Mesenchymal stem cell (in vitro differentiated cells and primary cell): Measurements from ENCODE around the gene HTR3A.

Experiments
- DNase-seq: peaks from one replicate; pipeline ENCODE4 v3.0.0-alpha.2; 2013
- H2AFZ ChIP-seq: one replicate; pipeline ENCODE4 v1.6.1; 2013; ENCODE audit warnings: low read depth, mild to moderate bottlenecking, control low read depth, inconsistent platforms, low read length, moderate library complexity
- H2AK5ac ChIP-seq: 2 replicates; pipeline ENCODE4 v1.6.1; 2013; ENCODE audit warnings: low read length, moderate library complexity, mild to moderate bottlenecking, inconsistent platforms; ENCODE audit not compliant: severe bottlenecking
- H2BK120ac ChIP-seq: one replicate; pipeline ENCODE4 v1.6.1; 2013; ENCODE audit warnings: low read depth, mild to moderate bottlenecking, inconsistent platforms, low read length, moderate library complexity
- H2BK12ac ChIP-seq, 2 experiments: one replicate each; pipeline ENCODE4 v1.6.1; 2013; ENCODE audit warnings: inconsistent platforms in 2 of 2, low read length in 2 of 2, mild to moderate bottlenecking in 2 of 2, moderate library complexity in 2 of 2, control low read depth in 1 of 2
- H2BK15ac ChIP-seq: one replicate; pipeline ENCODE4 v1.6.1; 2013; ENCODE audit warnings: mild to moderate bottlenecking, low read depth, inconsistent platforms; ENCODE audit not compliant: poor library complexity, severe bottlenecking
- H2BK5ac ChIP-seq: 2 replicates; pipeline ENCODE4 v1.6.1; 2013; ENCODE audit warnings: low read depth, mild to moderate bottlenecking, low read length, control low read depth, inconsistent platforms; ENCODE audit not compliant: poor library complexity, severe bottlenecking
- H3K14ac ChIP-seq, 2 experiments: one replicate each; pipeline ENCODE4 v1.6.1; 2013; ENCODE audit warnings: inconsistent platforms in 2 of 2, low read length in 2 of 2, control low read depth in 1 of 2, mild to moderate bottlenecking in 1 of 2, moderate library complexity in 1 of 2
- H3K18ac ChIP-seq, 2 experiments: one replicate each; pipeline ENCODE4 v1.6.1; 2013; ENCODE audit warnings: inconsistent platforms in 2 of 2, low read length in 2 of 2, control low read depth in 1 of 2, low read depth in 1 of 2, mild to moderate bottlenecking in 1 of 2
- H3K23ac ChIP-seq, 2 experiments: one replicate each; pipeline ENCODE4 v1.6.1; 2013; ENCODE audit warnings: inconsistent platforms in 2 of 2, low read length in 2 of 2, mild to moderate bottlenecking in 2 of 2, moderate library complexity in 2 of 2, control low read depth in 1 of 2
- H3K27ac ChIP-seq: 2 replicates; pipeline ENCODE4 v1.5.1; 2013; ENCODE audit warnings: mild to moderate bottlenecking, moderate library complexity, low read length, control low read depth, inconsistent platforms; ENCODE audit not compliant: poor library complexity, severe bottlenecking
- H3K27me3 ChIP-seq, 2 experiments: 2 replicates each; pipeline versions ENCODE4 v1.6.1 to v1.7.0; 2013; ENCODE audit warnings: low read length in 2 of 2, mild to moderate bottlenecking in 2 of 2, moderate library complexity in 2 of 2, control low read depth in 1 of 2, inconsistent platforms in 1 of 2; ENCODE audit not compliant: control insufficient read depth in 1 of 2, insufficient read depth in 1 of 2
- H3K36me3 ChIP-seq, 2 experiments: 2 replicates each; pipeline versions ENCODE4 v1.6.1 to v1.7.0; 2013; ENCODE audit warnings: low read length in 2 of 2, control low read depth in 1 of 2, inconsistent platforms in 1 of 2, low read depth in 1 of 2, mild to moderate bottlenecking in 1 of 2; ENCODE audit not compliant: insufficient read depth in 2 of 2, control insufficient read depth in 1 of 2
- H3K4ac ChIP-seq, 2 experiments: one replicate each; pipeline ENCODE4 v1.6.1; 2013; ENCODE audit warnings: inconsistent platforms in 2 of 2, low read length in 2 of 2, mild to moderate bottlenecking in 2 of 2, moderate library complexity in 2 of 2, control low read depth in 1 of 2, low read depth in 1 of 2
- H3K4me1 ChIP-seq: 2 replicates; pipeline ENCODE4 v1.6.1; 2013; ENCODE audit warnings: low read depth, low read length, control low read depth; ENCODE audit not compliant: control insufficient read depth, insufficient read depth
- H3K4me2 ChIP-seq: 2 replicates; pipeline ENCODE4 v1.6.1; 2013; ENCODE audit warnings: low read length, mild to moderate bottlenecking, inconsistent platforms; ENCODE audit not compliant: poor library complexity, severe bottlenecking
- H3K4me3 ChIP-seq, 2 experiments: 2 replicates each; pipeline versions ENCODE4 v1.5.1 to v1.7.0; 2013; ENCODE audit warnings: low read length in 2 of 2, mild to moderate bottlenecking in 2 of 2, control low read depth in 1 of 2, low read depth in 1 of 2; ENCODE audit not compliant: insufficient read depth in 1 of 2
- H3K79me1 ChIP-seq: replicated peaks from 2 replicates; pipeline ENCODE4 v1.6.1; 2013; ENCODE audit warnings: mild to moderate bottlenecking, control low read depth, low read length, inconsistent platforms; ENCODE audit not compliant: poor library complexity, severe bottlenecking
- H3K9ac ChIP-seq: 2 replicates; pipeline ENCODE4 v1.7.0; 2013; ENCODE audit warnings: mild to moderate bottlenecking, low read length, moderate library complexity
- H3K9me3 ChIP-seq: 2 replicates; pipeline ENCODE4 v1.7.0; 2013; ENCODE audit warnings: mild to moderate bottlenecking, low read length; ENCODE audit not compliant: control insufficient read depth
- H4K8ac ChIP-seq: one replicate; pipeline ENCODE4 v1.6.1; 2013; ENCODE audit warnings: inconsistent platforms, mild to moderate bottlenecking, low read length, moderate library complexity
- H4K91ac ChIP-seq: one replicate; pipeline ENCODE4 v1.6.1; 2013; ENCODE audit warnings: mild to moderate bottlenecking, low read length, inconsistent platforms
- WGBS: methylation state at CpG from one replicate; pipeline ENCODE4 v1.1.7; 2013; ENCODE audit warnings: mixed read lengths; 5-methylcytosine and 5-hydroxymethylcytosine counted together

HTR3A gene

DNA sequence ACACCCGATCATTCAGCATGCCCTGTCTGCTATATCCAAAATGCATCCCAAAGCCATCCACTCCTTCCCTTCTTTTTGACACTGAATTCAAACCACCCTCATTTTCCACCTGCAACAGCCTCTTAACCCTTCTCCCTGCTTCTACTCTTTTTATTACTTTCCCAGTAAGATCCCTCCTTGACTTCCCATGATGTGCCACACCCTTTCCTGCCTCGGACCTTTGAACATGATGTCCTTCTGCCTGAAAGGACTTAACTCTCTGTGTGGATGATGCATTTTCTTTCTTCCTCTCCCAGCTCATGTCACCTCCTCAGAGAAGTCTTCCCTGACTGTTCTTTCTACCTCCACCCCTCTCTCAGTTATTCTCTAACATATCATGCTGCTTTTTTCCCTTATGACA lies 36.5 kb downstream of the HTR3A start:
- Histone ChIP-seq H3K79me1 (no peaks in the 10 kb centered on the region), H2BK12ac (no peak overlapping the region), H3K27ac (no peak overlapping the region), H3K4me1 (no peaks in the 10 kb centered on the region), H3K4me3 (no peak overlapping the region), H2BK120ac (no peak overlapping the region), H3K14ac (no peak overlapping the region), H3K9ac (no peak overlapping the region), H2BK5ac (no peak overlapping the region), H4K91ac (no peak overlapping the region), H4K8ac (no peak overlapping the region), H3K18ac (no peak overlapping the region), H3K23ac (no peak overlapping the region), H3K4ac (no peak overlapping the region), H2BK15ac (no peak overlapping the region), H3K9me3 (no peaks in the 10 kb centered on the region), H3K4me2 (no peak overlapping the region), H3K27me3 (peaks cover 3 to 34% of the 10 kb centered on the region in 2 experiments), H2AFZ (no peak overlapping the region), H2AK5ac (no peak overlapping the region), H3K36me3 (no peaks in the 10 kb centered on the region)
- 66% methylated on average over 2 of the region's 2 CpGs for WGBS
- DNase-seq = no peak

DNA sequence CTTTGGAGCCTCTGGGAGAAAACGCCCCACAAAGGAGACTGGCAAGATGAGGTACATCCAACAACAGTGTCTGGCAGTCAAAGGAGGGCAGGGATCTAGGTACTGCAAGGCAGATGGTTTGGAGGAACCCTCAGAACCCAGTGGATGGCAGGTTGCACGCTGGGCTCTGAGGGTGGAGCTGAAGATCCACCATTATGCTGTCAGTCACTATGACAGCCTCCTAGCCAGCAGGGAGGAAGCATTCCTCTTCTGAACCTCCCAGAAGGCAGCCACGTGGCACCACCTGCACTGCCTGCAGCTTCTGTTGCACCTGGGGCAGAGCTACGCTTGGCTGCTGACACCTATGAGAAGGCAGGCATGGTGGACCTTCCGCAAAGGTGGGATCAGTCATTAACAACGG lies 40.2 kb downstream of the HTR3A start:
- WGBS = 52% methylated on average over 6 of the region's 6 CpGs
- no peak overlapping the region for H2AK5ac ChIP-seq

DNA sequence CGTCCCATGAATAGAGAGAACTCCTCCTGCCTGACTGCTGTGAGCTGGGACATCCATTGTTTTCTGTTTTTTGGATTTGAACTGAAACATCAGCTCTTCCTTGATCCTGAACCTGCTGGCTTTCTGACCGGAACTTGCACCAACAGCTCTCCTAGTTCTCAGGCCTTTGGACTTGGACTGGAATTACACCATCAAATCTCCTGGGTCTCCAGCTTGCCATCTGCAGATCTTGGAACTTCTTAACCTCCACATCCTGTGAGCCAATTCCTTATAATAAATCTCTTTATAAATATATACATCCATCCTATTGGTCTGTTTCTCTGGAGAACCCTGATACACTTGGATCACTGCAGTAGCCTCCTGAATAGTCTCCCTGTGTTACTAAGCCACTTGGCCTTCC lies 42.1 kb downstream of the HTR3A start:
- H3K4ac ChIP-seq = no peak overlapping the region
- H3K4me1 ChIP-seq = no peaks in the 10 kb centered on the region
- no peak for DNase-seq
- H3K27ac ChIP-seq = no peak overlapping the region
- no peak overlapping the region for H3K14ac ChIP-seq
- WGBS = 94% methylated on average over 2 of the region's 2 CpGs
- H4K8ac ChIP-seq = no peak overlapping the region
- H2BK5ac ChIP-seq = no peak overlapping the region
- H3K79me1 ChIP-seq = no peaks in the 10 kb centered on the region
- H2AK5ac ChIP-seq = no peak overlapping the region
- no peak overlapping the region for H3K18ac ChIP-seq
- H3K9ac ChIP-seq = no peak overlapping the region
- no peak overlapping the region for H3K4me2 ChIP-seq
- H3K23ac ChIP-seq = no peak overlapping the region
- no peak overlapping the region for H2BK12ac ChIP-seq
- peaks cover 0 to 12% of the 10 kb centered on the region in 2 experiments for H3K27me3 ChIP-seq
- H3K4me3 ChIP-seq = no peak overlapping the region
- no peak overlapping the region for H2AFZ ChIP-seq
- no peak overlapping the region for H2BK120ac ChIP-seq
- H2BK15ac ChIP-seq = no peak overlapping the region
- H4K91ac ChIP-seq = no peak overlapping the region
- no peaks in the 10 kb centered on the region for H3K36me3 ChIP-seq
- H3K9me3 ChIP-seq = no peaks in the 10 kb centered on the region

More for the DNA sequence above, 40.2 kb downstream of the HTR3A start:
- Histone ChIP-seq H3K79me1 (no peaks in the 10 kb centered on the region), H3K4me1 (no peaks in the 10 kb centered on the region), H3K23ac (no peak overlapping the region), H2AFZ (no peak overlapping the region), H2BK5ac (no peak overlapping the region), H3K9ac (no peak overlapping the region), H3K27ac (no peak overlapping the region), H3K9me3 (no peaks in the 10 kb centered on the region), H4K91ac (no peak overlapping the region), H3K4ac (no peak overlapping the region), H2BK120ac (no peak overlapping the region), H3K36me3 (no peaks in the 10 kb centered on the region), H2BK15ac (no peak overlapping the region), H3K4me3 (no peak overlapping the region), H3K4me2 (no peak overlapping the region), H3K18ac (no peak overlapping the region), H2BK12ac (no peak overlapping the region), H3K27me3 (peaks cover 3 to 17% of the 10 kb centered on the region in 2 experiments), H3K14ac (no peak overlapping the region), H4K8ac (no peak overlapping the region)
- DNase-seq = no peak

DNA sequence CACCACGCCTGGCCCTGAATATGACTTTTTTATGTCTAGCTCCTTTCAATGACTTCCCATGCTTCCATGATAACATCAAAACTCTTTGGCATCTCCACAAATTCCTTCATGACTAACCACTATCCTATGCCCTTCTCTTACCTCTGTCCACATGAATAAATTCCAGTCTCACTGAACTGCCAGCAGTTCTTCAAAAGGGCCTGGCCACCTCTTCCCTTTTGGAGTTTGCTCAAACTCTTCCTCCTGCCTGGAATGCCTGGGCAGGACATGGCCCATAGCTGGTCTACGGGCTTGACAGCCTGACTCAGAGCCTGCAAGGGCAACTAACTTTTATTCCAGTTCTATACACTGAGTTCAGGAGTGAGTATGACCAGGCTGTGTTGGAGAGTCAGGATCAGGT lies 42.8 kb downstream of the HTR3A start:
- WGBS = 45% methylated on average over 2 of the region's 2 CpGs
- no peak overlapping the region for H4K8ac ChIP-seq
- no peak overlapping the region for H3K4ac ChIP-seq
- peaks cover 0 to 4% of the 10 kb centered on the region in 2 experiments for H3K27me3 ChIP-seq
- no peak overlapping the region for H2BK120ac ChIP-seq
- no peak overlapping the region for H3K4me2 ChIP-seq
- no peak overlapping the region for H2AK5ac ChIP-seq
- no peak overlapping the region for H3K9ac ChIP-seq
- H2AFZ ChIP-seq = no peak overlapping the region
- DNase-seq = no peak
- no peak overlapping the region for H2BK15ac ChIP-seq
- H3K23ac ChIP-seq = no peak overlapping the region
- H3K4me1 ChIP-seq = no peaks in the 10 kb centered on the region
- no peaks in the 10 kb centered on the region for H3K79me1 ChIP-seq
- H3K9me3 ChIP-seq = no peaks in the 10 kb centered on the region
- H3K18ac ChIP-seq = no peak overlapping the region
- no peak overlapping the region for H4K91ac ChIP-seq
- no peak overlapping the region for H3K27ac ChIP-seq
- H2BK12ac ChIP-seq = no peak overlapping the region
- H2BK5ac ChIP-seq = no peak overlapping the region
- no peak overlapping the region for H3K4me3 ChIP-seq
- no peaks in the 10 kb centered on the region for H3K36me3 ChIP-seq
- H3K14ac ChIP-seq = no peak overlapping the region
